Tibial nerve (tissue), 4 donors: ENCODE data around the gene MTA3.

Experiments used
- EP300 ChIP-seq, 2 donors: sonication (generic); formaldehyde crosslinking; IDR thresholded peaks; one replicate each; pipeline ENCODE4 v1.6.1; 2017; ENCODE audit warnings: antibody characterized with exemption in 2 of 2, mild to moderate bottlenecking in 1 of 2
- POLR2A ChIP-seq, 2 donors: fragments of 450-650 bp; IDR thresholded peaks; one replicate each; pipeline ENCODE4 v1.6.1; 2017; ENCODE audit warnings: antibody characterized with exemption in 2 of 2, mild to moderate bottlenecking in 2 of 2, moderate library complexity in 2 of 2
- TF ChIP-seq, protein P1 (sequence below), 5 experiments: fragments of 200-600 bp in 3 of 5; fragments of 450-650 bp in 2 of 5; sonication (generic) in 3 of 5; IDR thresholded peaks; one replicate each; pipeline ENCODE4 v1.5.1; 2016 to 2019; ENCODE audit warnings: antibody characterized with exemption in 5 of 5, mild to moderate bottlenecking in 3 of 5, moderate library complexity in 2 of 5

DNA sequence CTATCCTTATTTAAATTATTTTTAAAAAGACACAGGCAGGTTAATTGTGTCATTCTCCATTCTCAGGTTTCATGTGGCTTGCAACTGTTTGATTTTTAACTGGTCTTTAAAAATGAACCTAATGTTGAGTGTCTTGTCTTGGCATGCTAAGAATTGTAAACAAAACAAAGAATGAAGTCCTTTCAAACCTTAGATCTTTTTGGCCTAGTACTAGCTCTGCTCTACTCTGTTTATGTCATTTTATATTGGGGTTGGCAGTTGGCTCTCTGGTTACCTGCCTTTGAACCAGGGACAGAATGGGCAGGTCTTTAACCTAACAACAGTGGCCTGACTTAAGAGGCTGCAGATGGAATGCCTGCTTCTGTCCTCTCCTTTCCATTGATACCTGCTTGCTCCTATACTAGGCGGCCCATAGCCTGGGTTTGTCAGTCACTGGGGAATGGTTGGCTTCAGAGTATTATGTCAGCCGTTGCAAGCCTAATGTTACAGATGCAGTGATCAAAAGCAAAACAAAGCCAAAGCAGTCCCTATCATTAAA is 85.5 kb downstream of the MTA3 start:
- TF ChIP-seq, protein P1, sequence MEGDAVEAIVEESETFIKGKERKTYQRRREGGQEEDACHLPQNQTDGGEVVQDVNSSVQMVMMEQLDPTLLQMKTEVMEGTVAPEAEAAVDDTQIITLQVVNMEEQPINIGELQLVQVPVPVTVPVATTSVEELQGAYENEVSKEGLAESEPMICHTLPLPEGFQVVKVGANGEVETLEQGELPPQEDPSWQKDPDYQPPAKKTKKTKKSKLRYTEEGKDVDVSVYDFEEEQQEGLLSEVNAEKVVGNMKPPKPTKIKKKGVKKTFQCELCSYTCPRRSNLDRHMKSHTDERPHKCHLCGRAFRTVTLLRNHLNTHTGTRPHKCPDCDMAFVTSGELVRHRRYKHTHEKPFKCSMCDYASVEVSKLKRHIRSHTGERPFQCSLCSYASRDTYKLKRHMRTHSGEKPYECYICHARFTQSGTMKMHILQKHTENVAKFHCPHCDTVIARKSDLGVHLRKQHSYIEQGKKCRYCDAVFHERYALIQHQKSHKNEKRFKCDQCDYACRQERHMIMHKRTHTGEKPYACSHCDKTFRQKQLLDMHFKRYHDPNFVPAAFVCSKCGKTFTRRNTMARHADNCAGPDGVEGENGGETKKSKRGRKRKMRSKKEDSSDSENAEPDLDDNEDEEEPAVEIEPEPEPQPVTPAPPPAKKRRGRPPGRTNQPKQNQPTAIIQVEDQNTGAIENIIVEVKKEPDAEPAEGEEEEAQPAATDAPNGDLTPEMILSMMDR (IDR thresholded peaks at IDR 0.05) = no peak
- TF ChIP-seq POLR2A (IDR thresholded peaks at IDR 0.05) (no peak), EP300 (IDR thresholded peaks at IDR 0.05) (no peak)
